Measurements from ENCODE around the gene SMAD1. TPM values are rescaled to one million over a fixed set of nuclear protein-coding genes. Genes with fewer than 3 reads are reported as not detected.

Gene SMAD1
- total and polyA plus RNA-seq, 2 of the 4 experiments (the other 2 are of a cell fraction), result 11.6 to 17.6 TPM

DNA sequence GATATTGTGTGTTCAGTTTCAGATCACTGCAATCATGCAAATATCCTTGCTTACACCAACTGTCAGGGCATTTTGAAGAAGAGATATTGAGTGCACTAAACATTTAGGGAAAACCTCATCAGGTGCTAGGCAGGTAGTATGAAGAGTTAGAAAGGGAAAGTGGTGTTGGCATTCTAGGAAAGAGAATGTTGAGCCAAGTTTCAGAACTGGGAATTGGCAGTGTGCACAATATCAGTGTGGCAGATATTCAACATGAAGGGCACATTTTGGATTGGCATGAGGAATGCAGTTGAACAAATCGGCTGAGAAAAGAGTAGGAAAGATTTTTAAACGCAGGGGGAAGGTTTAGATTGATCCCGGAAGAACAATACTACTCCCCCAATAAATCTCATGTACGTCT, 43.4 kb upstream of the SMAD1 start:
- no peak overlapping the region for H3K56ac ChIP-seq (ENCODE audit: extremely low read depth, insufficient read depth, low read length)
- DNase-seq (no peak), ATAC-seq (ENCODE audit: low read depth) (no peak)
- BruUV-seq (replicated peaks), result no TSS peak
- CTCF ChIA-PET, result no interaction called here
- H3K14ac ChIP-seq (replicated peaks; ENCODE audit: low read depth, low read length), result no peak overlapping the region
- POLR2A ChIA-PET (ENCODE audit: unreplicated experiment), result no interaction called here
- no peak overlapping the region for H2BK120ac ChIP-seq (ENCODE audit: low read depth, low read length)
- no peak overlapping the region for H3K18ac ChIP-seq (ENCODE audit: low read depth, low read length)
- H2AFZ ChIP-seq (replicated peaks; ENCODE audit: low read length, poor library complexity), result no peak overlapping the region
- H2BK5ac ChIP-seq (ENCODE audit: low read depth, low read length, poor library complexity, severe bottlenecking), result no peak overlapping the region
- H2BK15ac ChIP-seq (ENCODE audit: low read depth, low read length), result no peak overlapping the region
- no CpG with 5 or more reads among the region's 4 CpGs for WGBS, 2 experiments (ENCODE audit: extremely low coverage in 2 of 2, insufficient read length in 1 of 2)
- H4K91ac ChIP-seq (ENCODE audit: insufficient read depth, low read depth, low read length), result no peak overlapping the region
- no peaks in the 10 kb centered on the region for H3K27me3 ChIP-seq (ENCODE audit: control insufficient read depth, insufficient read depth, low read length)
- TF ChIP-seq SMC3 (IDR thresholded peaks at IDR 0.05; ENCODE audit: low read depth, low read length) (no peak), RAD21 (IDR thresholded peaks at IDR 0.05; ENCODE audit: low read length) (no peak), RFX5 (IDR thresholded peaks at IDR 0.05; ENCODE audit: low read depth, low read length) (no peak), MXI1 (IDR thresholded peaks at IDR 0.05; ENCODE audit: borderline replicate concordance, low read depth, low read length) (no peak), CHD1 (IDR thresholded peaks at IDR 0.05; ENCODE audit: low read depth, low read length) (no peak), BHLHE40 (IDR thresholded peaks at IDR 0.05; ENCODE audit: low read depth, low read length) (no peak), POLR2A (IDR thresholded peaks at IDR 0.05; ENCODE audit: low read depth, low read length) (no peak), RCOR1 (IDR thresholded peaks at IDR 0.05; ENCODE audit: insufficient replicate concordance, low read length) (no peak), CEBPB (IDR thresholded peaks at IDR 0.05; ENCODE audit: low read depth, low read length) (no peak), MAZ (IDR thresholded peaks at IDR 0.05; ENCODE audit: borderline replicate concordance, low read depth, low read length) (no peak), FOS (IDR thresholded peaks at IDR 0.05; ENCODE audit: low read depth, low read length) (no peak), MAFK (IDR thresholded peaks at IDR 0.05; ENCODE audit: low read depth, low read length) (no peak), NFE2L2 (IDR thresholded peaks at IDR 0.05; ENCODE audit: low read depth, low read length) (no peak)
- TF ChIP-seq, protein P1, sequence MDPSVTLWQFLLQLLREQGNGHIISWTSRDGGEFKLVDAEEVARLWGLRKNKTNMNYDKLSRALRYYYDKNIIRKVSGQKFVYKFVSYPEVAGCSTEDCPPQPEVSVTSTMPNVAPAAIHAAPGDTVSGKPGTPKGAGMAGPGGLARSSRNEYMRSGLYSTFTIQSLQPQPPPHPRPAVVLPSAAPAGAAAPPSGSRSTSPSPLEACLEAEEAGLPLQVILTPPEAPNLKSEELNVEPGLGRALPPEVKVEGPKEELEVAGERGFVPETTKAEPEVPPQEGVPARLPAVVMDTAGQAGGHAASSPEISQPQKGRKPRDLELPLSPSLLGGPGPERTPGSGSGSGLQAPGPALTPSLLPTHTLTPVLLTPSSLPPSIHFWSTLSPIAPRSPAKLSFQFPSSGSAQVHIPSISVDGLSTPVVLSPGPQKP (IDR thresholded peaks at IDR 0.05; ENCODE audit: borderline replicate concordance, low read depth, low read length), result no peak
- TF ChIP-seq, protein P2, sequence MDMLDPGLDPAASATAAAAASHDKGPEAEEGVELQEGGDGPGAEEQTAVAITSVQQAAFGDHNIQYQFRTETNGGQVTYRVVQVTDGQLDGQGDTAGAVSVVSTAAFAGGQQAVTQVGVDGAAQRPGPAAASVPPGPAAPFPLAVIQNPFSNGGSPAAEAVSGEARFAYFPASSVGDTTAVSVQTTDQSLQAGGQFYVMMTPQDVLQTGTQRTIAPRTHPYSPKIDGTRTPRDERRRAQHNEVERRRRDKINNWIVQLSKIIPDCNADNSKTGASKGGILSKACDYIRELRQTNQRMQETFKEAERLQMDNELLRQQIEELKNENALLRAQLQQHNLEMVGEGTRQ (IDR thresholded peaks at IDR 0.05; ENCODE audit: low read depth, low read length), result no peak
- TF ChIP-seq, protein P3, sequence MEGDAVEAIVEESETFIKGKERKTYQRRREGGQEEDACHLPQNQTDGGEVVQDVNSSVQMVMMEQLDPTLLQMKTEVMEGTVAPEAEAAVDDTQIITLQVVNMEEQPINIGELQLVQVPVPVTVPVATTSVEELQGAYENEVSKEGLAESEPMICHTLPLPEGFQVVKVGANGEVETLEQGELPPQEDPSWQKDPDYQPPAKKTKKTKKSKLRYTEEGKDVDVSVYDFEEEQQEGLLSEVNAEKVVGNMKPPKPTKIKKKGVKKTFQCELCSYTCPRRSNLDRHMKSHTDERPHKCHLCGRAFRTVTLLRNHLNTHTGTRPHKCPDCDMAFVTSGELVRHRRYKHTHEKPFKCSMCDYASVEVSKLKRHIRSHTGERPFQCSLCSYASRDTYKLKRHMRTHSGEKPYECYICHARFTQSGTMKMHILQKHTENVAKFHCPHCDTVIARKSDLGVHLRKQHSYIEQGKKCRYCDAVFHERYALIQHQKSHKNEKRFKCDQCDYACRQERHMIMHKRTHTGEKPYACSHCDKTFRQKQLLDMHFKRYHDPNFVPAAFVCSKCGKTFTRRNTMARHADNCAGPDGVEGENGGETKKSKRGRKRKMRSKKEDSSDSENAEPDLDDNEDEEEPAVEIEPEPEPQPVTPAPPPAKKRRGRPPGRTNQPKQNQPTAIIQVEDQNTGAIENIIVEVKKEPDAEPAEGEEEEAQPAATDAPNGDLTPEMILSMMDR (conservative IDR thresholded peaks at IDR 0.05; ENCODE audit: low read depth, low read length), result no peak
- H3K36me3 ChIP-seq (ENCODE audit: control insufficient read depth, insufficient read depth, low read length), result no peaks in the 10 kb centered on the region
- H3K4me2 ChIP-seq (ENCODE audit: low read depth, low read length), result no peak overlapping the region
- in situ Hi-C loops (cut with MboI; ENCODE audit: low sequenced_read_pairs) (no loop called here), intact Hi-C loops (cut with micrococcal nuclease) (no loop called here), dilution Hi-C loops (cut with HindIII; ENCODE audit: low sequenced_read_pairs, unreplicated experiment) (no loop called here)
- no peaks in the 10 kb centered on the region for H3K4me1 ChIP-seq (ENCODE audit: control insufficient read depth, insufficient read depth, low read length)
- no peak overlapping the region for H2BK20ac ChIP-seq (ENCODE audit: low read depth, low read length)
- H3K9me3 ChIP-seq (ENCODE audit: control insufficient read depth, insufficient read depth, low read length), result no peaks in the 10 kb centered on the region
- no peak overlapping the region for H2AK5ac ChIP-seq (ENCODE audit: low read depth, low read length)
- H3K23ac ChIP-seq (ENCODE audit: low read depth, low read length), result no peak overlapping the region
- H2AK9ac ChIP-seq (replicated peaks; ENCODE audit: low read depth, low read length, poor library complexity), result no peak overlapping the region
- no peak overlapping the region for H4K5ac ChIP-seq (ENCODE audit: low read depth, low read length)
- H3K79me1 ChIP-seq (ENCODE audit: low read depth in 1 of 2, low read length in 2 of 2), result no peaks in the 10 kb centered on the region
- H4K20me1 ChIP-seq (ENCODE audit: insufficient read depth, low read length), result no peaks in the 10 kb centered on the region
- no peak overlapping the region for H4K8ac ChIP-seq (ENCODE audit: low read depth in 2 of 2, low read length in 2 of 2)
- no peak overlapping the region for H3K4me3 ChIP-seq (ENCODE audit: insufficient read depth, low read depth, low read length)
- H3K27ac ChIP-seq (ENCODE audit: insufficient read depth, low read length), result no peak overlapping the region
- H3K9me1 ChIP-seq (ENCODE audit: insufficient read depth, low read length), result no peaks in the 10 kb centered on the region
- H3K4ac ChIP-seq (ENCODE audit: low read depth, low read length), result no peak overlapping the region
- H3K9ac ChIP-seq (ENCODE audit: low read depth, low read length), result no peak overlapping the region
